MG63 (cell line): ENCODE measurements around the gene ZBTB26. TPM values are rescaled to one million over a fixed set of nuclear protein-coding genes. Genes with fewer than 3 reads are reported as not detected.
"Not testable (repeated sequence)": the region's sequence is repeated elsewhere in the genome, so short reads cannot be mapped to it uniquely, and the experiment has no call there.

Experiments
- DNase-seq: peaks from one replicate; pipeline ENCODE4 v3.0.0-alpha.2; 2020
- H3K27me3 ChIP-seq: fragments of 250-450 bp; sonication (Bioruptor Pico); 2 replicates; pipeline ENCODE4 v1.5.1; 2020; ENCODE audit warnings: mild to moderate bottlenecking, moderate library complexity
- H3K36me3 ChIP-seq: fragments of 250-450 bp; sonication (Bioruptor Pico); 2 replicates; pipeline ENCODE4 v1.5.1; 2020; ENCODE audit warnings: mild to moderate bottlenecking, moderate library complexity
- H3K4me3 ChIP-seq: fragments of 250-450 bp; sonication (Bioruptor Pico); 2 replicates; pipeline ENCODE4 v1.5.1; 2020; ENCODE audit warnings: mild to moderate bottlenecking, moderate library complexity
- H3K9me3 ChIP-seq: fragments of 250-450 bp; sonication (Bioruptor Pico); 2 replicates; pipeline ENCODE4 v1.5.1; 2020; ENCODE audit warnings: mild to moderate bottlenecking, moderate library complexity
- total RNA-seq: library from RNA; depleted of rRNA; stranded (reverse); fragments of >200 nt; shearing (Covaris generic); gene quantifications from 2 replicates; pipeline ENCODE4 v1.2.3, GENCODE V29; 2014; ENCODE audit warnings: low replicate concordance

The ZBTB26 gene
- total RNA-seq, 1 experiment from 2014 or later: 0.82 TPM

DNA sequence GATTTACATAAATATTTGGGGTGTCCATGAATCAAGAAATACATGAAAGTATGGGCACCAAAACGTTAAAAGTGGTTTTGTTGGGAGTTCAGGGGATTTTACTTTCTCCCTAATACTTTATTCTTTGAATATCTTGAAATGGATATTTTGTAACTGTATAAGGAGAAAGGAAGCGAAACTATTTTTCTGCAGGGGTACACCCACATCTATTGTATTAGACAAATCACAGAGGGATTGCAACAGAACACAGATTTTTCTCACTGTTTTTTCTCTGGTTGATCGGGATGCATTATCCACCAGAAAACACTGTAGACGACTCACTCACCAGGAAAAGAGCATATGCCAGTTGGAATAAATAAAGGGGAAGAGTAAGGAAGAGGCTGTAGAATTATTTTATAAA, 8.3 kb upstream of the ZBTB26 start:
- peaks cover 8% of the 10 kb centered on the region for H3K9me3 ChIP-seq
- DNase-seq: no peak
- H3K4me3 ChIP-seq: no peak overlapping the region
- H3K36me3 ChIP-seq: peaks cover 44% of the 10 kb centered on the region
- no peaks in the 10 kb centered on the region for H3K27me3 ChIP-seq

GRCh38 chr9:122936883-122937282, 5.6 kb upstream of the ZBTB26 start:
- Histone ChIP-seq H3K27me3 (no peaks in the 10 kb centered on the region), H3K36me3 (peaks cover 46% of the 10 kb centered on the region), H3K9me3 (peaks cover 8% of the 10 kb centered on the region), H3K4me3 (no peak overlapping the region)
- DNase-seq: no peak

- Histone ChIP-seq H3K9me3 (peaks cover 8% of the 10 kb centered on the region), H3K4me3 (no peak overlapping the region), H3K36me3 (peaks cover 46% of the 10 kb centered on the region), H3K27me3 (no peaks in the 10 kb centered on the region)
- DNase-seq: no peak
Observed at GRCh38 chr9:122936464-122936863, 5.2 kb upstream of the ZBTB26 start.

DNA sequence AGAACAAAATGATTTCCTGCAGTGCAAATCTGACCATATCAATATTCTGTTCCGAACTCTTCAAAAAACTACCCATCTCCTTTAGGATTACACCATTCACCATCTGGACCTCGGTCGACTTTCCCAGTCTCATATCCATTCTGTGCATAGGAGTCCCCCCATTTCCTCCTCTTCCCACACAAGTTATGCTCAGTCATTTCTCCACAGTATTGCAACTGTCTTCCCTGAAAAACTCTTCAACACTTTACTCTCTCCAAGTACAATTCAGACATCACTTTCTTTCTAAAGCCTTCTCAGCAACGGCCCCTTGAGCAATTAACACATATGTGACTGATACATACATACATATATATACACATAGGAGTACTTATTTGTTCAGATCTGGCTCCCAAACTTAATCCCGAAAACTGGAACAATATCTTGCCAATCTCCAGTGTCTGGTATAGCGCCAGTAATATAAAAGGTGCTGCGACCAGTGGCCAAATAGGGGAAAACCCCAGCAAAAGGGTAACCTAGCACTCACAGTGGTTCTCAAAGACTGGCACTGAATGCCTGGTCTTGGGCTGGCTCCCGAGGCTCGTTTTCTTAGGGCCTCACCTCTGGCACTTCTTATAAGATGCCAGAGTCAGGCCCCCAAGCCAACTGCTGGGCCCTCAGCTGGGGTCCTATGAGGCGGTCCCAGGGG, 629 bp downstream of the ZBTB26 start:
- DNase-seq: no peak
- Histone ChIP-seq H3K27me3 (no peaks in the 10 kb centered on the region), H3K9me3 (no peaks in the 10 kb centered on the region), H3K4me3 (peak overlapping the region; percentile 99), H3K36me3 (peaks cover 11% of the 10 kb centered on the region)

GRCh38 chr9:122929796-122930354, 1.4 kb downstream of the ZBTB26 start:
- Histone ChIP-seq H3K9me3 (no peaks in the 10 kb centered on the region), H3K36me3 (peaks cover 7% of the 10 kb centered on the region), H3K27me3 (no peaks in the 10 kb centered on the region), H3K4me3 (peak overlapping the region; percentile 99)
- no peak for DNase-seq

DNA sequence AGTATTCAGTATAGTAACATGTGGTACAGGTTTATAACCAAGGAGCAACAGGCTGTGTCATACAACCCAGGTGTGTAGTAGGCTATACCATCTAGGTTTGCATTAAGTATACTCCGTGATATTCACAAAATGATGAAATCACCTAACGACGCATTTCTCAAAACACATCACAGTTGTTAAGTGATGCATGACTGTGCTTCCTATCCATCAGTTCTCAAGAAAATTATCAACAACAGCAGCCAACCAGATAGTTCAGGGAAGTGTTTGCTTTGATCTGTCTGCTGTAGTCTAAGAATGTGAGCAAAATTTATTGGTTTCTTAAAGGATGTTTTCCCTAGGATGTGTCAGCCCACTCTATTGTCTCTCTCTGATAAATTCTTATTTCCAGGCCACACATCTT, 7.4 kb downstream of the ZBTB26 start:
- DNase-seq: no peak
- no peaks in the 10 kb centered on the region for H3K9me3 ChIP-seq
- no peak overlapping the region for H3K4me3 ChIP-seq
- peaks cover 6% of the 10 kb centered on the region for H3K36me3 ChIP-seq
- no peaks in the 10 kb centered on the region for H3K27me3 ChIP-seq

- H3K27me3 ChIP-seq: no peaks in the 10 kb centered on the region
Observed at GRCh38 chr9:122922713-122923112, 8.6 kb downstream of the ZBTB26 start.

DNA sequence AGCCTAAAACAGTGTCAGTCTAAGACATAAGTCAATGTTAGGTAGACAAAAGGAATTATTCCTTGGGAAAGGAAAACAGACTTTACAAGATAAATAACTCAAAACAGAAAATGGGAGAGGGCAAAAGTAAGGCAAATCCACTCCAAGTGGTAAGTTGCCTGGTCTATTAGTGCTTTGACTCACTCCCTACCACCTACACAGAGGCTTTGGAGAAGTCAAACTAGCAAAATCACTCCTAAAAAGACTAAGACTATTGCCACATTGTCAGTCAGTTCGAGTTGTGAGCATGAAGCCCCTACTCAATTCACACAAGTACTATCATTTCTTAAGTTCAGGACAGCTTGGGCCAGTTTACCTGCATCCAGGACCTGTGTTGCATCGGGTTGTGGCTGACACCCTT, 13.0 kb downstream of the ZBTB26 start:
- no peak overlapping the region for H3K4me3 ChIP-seq
- H3K36me3 ChIP-seq: peaks cover 9% of the 10 kb centered on the region
- no peaks in the 10 kb centered on the region for H3K27me3 ChIP-seq
- no peaks in the 10 kb centered on the region for H3K9me3 ChIP-seq
- no peak for DNase-seq

More at GRCh38 chr9:122922713-122923112, 8.6 kb downstream of the ZBTB26 start:
- Histone ChIP-seq H3K4me3 (no peak overlapping the region), H3K36me3 (peaks cover 8% of the 10 kb centered on the region), H3K9me3 (no peaks in the 10 kb centered on the region)
- DNase-seq: no peak

DNA sequence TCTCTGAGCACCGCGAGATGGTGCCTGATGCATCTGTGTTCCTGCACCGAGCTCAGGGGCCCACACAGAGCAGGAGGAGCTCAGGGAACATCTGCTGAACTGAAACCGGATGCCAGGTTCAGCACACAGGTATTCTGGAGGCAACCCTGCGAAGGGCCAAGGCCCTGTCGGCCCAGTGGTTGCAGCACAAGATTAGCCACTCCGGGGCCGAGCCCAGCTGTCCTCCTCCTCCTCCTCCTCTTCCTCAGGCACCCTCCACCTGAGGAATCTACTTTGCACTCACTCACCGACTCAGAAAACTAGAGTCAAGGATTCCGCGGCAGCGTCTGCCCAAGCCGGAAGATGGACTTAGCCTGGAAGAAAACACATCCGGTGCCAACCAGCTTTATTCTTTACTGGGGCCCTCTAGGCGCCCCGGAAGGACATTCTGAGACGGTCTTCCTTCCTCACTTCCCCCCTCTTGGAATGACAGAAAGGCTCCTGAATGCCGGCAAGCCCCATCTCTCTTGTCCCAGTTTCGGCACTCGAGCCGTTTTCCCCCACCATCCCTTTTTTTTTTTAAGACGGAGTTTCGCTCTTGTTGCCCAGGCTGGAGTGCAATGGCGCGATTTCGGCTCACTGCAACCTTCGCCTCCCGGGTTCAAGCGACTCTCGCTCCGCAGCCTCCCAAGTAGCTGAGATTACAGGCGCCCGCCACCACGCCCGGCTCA, 18.2 kb downstream of the ZBTB26 start, which contains the start of gene ZBTB6:
Gene ZBTB6, minus strand, starts transcription at position 360 of the 710 bp plus-strand sequence. CDS start 1,251 bp downstream, outside the sequence.
- DNase-seq: peak; percentile 81
- H3K27me3 ChIP-seq: no peaks in the 10 kb centered on the region
- peaks cover 39% of the 10 kb centered on the region for H3K36me3 ChIP-seq
- H3K4me3 ChIP-seq: peak within 1 kb of the TSS; percentile 94
- H3K9me3 ChIP-seq: no peaks in the 10 kb centered on the region

DNA sequence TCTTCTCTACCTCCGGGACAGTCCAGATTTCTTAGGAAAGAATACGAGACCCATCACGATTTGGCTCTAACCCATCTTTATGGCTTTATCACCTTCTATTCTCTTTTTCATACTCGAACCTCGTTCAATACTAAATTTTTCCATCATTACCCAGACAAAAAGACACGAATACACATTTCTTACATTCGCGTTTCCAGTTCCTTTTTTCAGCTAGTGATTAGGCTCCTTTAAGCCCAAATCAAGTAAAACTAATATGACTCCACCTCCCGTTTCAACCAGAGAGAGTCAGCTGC, 18.7 kb downstream of the ZBTB26 start:
- Histone ChIP-seq H3K36me3 (peaks cover 34% of the 10 kb centered on the region), H3K9me3 (no peaks in the 10 kb centered on the region), H3K4me3 (peak overlapping the region; percentile 94), H3K27me3 (no peaks in the 10 kb centered on the region)
- no peak for DNase-seq

DNA sequence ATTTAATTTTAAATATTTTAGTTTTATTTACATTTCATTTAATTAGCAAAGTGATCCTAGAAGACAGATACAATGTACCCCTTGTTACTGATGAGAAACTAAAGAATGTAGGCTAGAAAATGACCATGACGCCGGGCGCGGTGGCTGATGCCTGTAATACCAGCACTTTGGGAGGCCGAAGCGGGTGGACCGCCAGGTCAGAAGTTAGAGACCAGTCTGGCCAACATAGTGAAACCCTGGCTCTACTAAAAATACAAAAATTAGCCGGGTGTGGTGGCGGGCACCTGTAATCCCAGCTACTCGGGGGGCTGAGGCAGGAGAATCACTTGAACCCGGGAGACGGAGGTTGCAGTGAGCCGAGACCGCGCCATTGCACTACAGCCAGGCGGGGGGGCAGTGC, 25.2 kb downstream of the ZBTB26 start:
- peaks cover 25% of the 10 kb centered on the region for H3K36me3 ChIP-seq
- DNase-seq, H3K4me3 ChIP-seq, H3K27me3 ChIP-seq, H3K9me3 ChIP-seq: not testable (repeated sequence)

DNA sequence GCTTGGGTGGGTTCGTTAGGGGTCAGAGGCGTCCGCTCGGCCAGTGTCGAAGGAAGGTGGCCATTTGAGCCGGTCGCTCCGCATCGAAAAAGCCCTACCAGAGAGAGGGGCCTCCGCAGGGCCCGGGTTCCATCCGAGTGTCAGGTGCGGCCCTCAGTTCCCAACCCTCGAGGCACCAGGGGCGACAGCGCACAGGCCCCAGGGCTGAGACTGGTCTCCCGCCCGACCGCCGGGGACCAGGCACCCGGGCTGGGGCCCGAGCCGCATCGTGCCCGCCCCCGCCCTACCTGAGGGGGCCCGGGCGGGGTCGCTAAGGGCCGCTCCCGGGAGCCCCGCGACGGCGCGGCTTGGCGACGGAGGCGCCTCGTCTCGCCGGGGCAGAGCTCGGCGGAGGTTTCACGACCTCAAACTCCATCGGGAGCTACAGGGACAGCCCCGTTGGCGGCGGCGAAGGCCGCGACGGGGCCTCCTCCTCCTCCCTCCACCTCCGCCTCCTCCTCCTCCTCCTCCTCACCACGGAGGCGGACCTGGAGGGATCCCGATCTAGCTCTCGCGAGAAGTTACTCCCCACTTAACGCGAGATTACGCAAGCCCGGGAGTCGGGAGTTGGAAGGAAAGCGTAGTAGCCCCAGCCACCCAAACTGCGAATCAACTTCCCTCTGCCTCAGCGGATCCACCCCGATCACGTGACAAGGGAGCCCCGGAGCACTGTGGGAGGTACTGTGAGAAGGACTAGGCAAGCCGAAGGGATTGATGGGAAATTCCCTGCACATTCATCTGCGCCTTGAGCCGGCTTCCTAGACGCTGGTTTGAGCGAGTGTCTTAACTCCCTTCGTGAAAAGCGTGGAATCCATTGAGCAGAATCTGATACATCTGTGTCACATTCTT, 26.2 kb downstream of the ZBTB26 start, which contains the start of gene RC3H2:
Gene RC3H2, minus strand, starts transcription at position 537 of the 888 bp plus-strand sequence. CDS start 7,850 bp downstream, outside the sequence.
- no peaks in the 10 kb centered on the region for H3K9me3 ChIP-seq
- H3K27me3 ChIP-seq: no peaks in the 10 kb centered on the region
- DNase-seq: peak; percentile 99
- peak within 1 kb of the TSS; percentile 70 for H3K4me3 ChIP-seq
- peaks cover 14% of the 10 kb centered on the region for H3K36me3 ChIP-seq

DNA sequence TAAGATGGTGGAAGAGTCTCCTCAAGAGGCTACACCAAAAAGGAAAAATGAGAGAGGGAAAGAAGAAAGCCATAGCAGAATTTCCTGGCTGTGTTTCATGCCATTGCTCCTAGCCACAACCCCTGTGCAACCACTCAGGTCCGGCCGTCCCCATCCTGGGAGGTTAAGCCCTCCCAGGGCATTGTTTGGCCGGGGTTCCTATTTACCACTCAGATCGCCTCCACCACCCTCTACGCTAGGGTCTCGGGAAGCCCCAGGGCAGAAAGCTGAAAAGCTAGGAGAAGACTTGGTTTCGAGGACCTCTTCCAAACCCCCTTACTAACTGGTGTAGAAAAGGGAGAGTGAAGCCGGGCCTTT, 26.9 kb downstream of the ZBTB26 start:
- Histone ChIP-seq H3K9me3 (no peaks in the 10 kb centered on the region), H3K4me3 (peak overlapping the region; percentile 70), H3K36me3 (peaks cover 10% of the 10 kb centered on the region), H3K27me3 (no peaks in the 10 kb centered on the region)
- DNase-seq: peak; percentile 51

DNA sequence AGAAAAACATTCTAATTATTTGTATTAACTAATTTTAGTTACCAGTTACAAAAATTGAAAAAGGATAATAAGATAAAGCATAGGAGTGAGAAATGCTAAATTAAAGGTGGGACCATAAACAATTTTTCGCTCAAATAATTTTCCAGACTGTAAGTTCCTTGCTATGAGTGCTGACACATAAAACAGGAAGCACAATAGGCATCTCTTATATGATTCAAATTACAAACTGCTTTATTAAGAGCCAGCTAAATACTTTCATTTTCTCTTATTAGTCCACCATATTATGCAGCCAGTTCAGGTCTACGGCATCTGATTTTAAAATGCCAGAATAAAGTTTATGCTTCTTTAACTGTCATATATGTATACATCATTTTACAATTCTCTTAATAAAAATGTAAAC, 30.5 kb downstream of the ZBTB26 start:
- no peak for DNase-seq
- Histone ChIP-seq H3K27me3 (no peaks in the 10 kb centered on the region), H3K36me3 (peaks cover 21% of the 10 kb centered on the region), H3K9me3 (no peaks in the 10 kb centered on the region), H3K4me3 (no peak overlapping the region)

- no peak for DNase-seq
- Histone ChIP-seq H3K4me3 (no peak overlapping the region), H3K9me3 (no peaks in the 10 kb centered on the region), H3K36me3 (peaks cover 34% of the 10 kb centered on the region), H3K27me3 (no peaks in the 10 kb centered on the region)
Observed at GRCh38 chr9:122897969-122898368, 33.3 kb downstream of the ZBTB26 start.

DNA sequence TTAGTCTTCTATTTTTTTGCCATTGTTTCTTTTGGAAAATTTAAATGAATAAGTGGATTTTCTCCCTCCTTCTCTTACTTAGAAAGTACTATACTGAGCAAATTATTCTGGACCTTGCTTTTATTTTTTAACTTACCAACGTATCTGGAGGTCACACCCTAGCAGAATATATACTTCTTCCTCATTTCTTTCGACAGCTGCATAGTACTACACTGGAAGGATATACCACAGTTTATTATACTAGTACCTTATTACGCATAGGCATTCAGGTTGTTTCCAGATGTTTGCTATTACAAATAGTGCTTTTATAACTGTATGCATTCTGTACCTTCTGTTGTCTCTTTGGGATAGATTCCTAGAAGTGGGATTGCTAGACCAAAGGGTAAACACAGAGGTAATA, 42.8 kb downstream of the ZBTB26 start:
- Histone ChIP-seq H3K27me3 (no peaks in the 10 kb centered on the region), H3K36me3 (peaks cover 57% of the 10 kb centered on the region), H3K9me3 (no peaks in the 10 kb centered on the region), H3K4me3 (no peak overlapping the region)
- no peak for DNase-seq

DNA sequence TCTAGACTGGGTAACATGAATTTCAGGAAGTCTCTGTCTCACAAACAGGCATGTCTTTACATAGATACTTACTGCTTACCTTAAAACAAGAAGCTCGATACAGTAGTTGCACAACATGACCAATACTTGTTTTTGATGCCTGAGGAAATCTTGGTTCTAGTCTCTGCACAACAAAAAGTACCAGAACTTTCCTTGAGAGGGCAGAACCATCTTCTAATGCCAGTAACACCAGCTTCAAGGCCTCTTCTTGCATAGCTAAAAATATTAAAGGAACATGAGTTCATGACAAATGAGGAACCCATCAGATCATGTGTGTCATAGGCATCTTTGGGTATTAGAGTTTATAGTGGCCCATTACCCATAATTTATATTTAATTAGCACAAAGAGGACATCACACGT, 48.2 kb downstream of the ZBTB26 start:
- H3K36me3 ChIP-seq: peaks cover 59% of the 10 kb centered on the region
- H3K9me3 ChIP-seq: no peaks in the 10 kb centered on the region
- no peak overlapping the region for H3K4me3 ChIP-seq
- no peaks in the 10 kb centered on the region for H3K27me3 ChIP-seq
- no peak for DNase-seq
